Mesenchymal stem cell (in vitro differentiated cells and primary cell): ENCODE data around the gene SMOC2.

Experiments
- DNase-seq: peaks from one replicate; pipeline ENCODE4 v3.0.0-alpha.2; 2013
- H2AFZ ChIP-seq: one replicate; pipeline ENCODE4 v1.6.1; 2013; ENCODE audit warnings: low read depth, mild to moderate bottlenecking, control low read depth, inconsistent platforms, low read length, moderate library complexity
- H2AK5ac ChIP-seq: 2 replicates; pipeline ENCODE4 v1.6.1; 2013; ENCODE audit warnings: low read length, moderate library complexity, mild to moderate bottlenecking, inconsistent platforms; ENCODE audit not compliant: severe bottlenecking
- H2BK120ac ChIP-seq: one replicate; pipeline ENCODE4 v1.6.1; 2013; ENCODE audit warnings: low read depth, mild to moderate bottlenecking, inconsistent platforms, low read length, moderate library complexity
- H2BK12ac ChIP-seq, 2 experiments: one replicate each; pipeline ENCODE4 v1.6.1; 2013; ENCODE audit warnings: inconsistent platforms in 2 of 2, low read length in 2 of 2, mild to moderate bottlenecking in 2 of 2, moderate library complexity in 2 of 2, control low read depth in 1 of 2
- H2BK15ac ChIP-seq: one replicate; pipeline ENCODE4 v1.6.1; 2013; ENCODE audit warnings: mild to moderate bottlenecking, low read depth, inconsistent platforms; ENCODE audit not compliant: poor library complexity, severe bottlenecking
- H2BK5ac ChIP-seq: 2 replicates; pipeline ENCODE4 v1.6.1; 2013; ENCODE audit warnings: low read depth, mild to moderate bottlenecking, low read length, control low read depth, inconsistent platforms; ENCODE audit not compliant: poor library complexity, severe bottlenecking
- H3K14ac ChIP-seq, 2 experiments: one replicate each; pipeline ENCODE4 v1.6.1; 2013; ENCODE audit warnings: inconsistent platforms in 2 of 2, low read length in 2 of 2, control low read depth in 1 of 2, mild to moderate bottlenecking in 1 of 2, moderate library complexity in 1 of 2
- H3K18ac ChIP-seq, 2 experiments: one replicate each; pipeline ENCODE4 v1.6.1; 2013; ENCODE audit warnings: inconsistent platforms in 2 of 2, low read length in 2 of 2, control low read depth in 1 of 2, low read depth in 1 of 2, mild to moderate bottlenecking in 1 of 2
- H3K23ac ChIP-seq, 2 experiments: one replicate each; pipeline ENCODE4 v1.6.1; 2013; ENCODE audit warnings: inconsistent platforms in 2 of 2, low read length in 2 of 2, mild to moderate bottlenecking in 2 of 2, moderate library complexity in 2 of 2, control low read depth in 1 of 2
- H3K27ac ChIP-seq: 2 replicates; pipeline ENCODE4 v1.5.1; 2013; ENCODE audit warnings: mild to moderate bottlenecking, moderate library complexity, low read length, control low read depth, inconsistent platforms; ENCODE audit not compliant: poor library complexity, severe bottlenecking
- H3K27me3 ChIP-seq, 2 experiments: 2 replicates each; pipeline versions ENCODE4 v1.6.1 to v1.7.0; 2013; ENCODE audit warnings: low read length in 2 of 2, mild to moderate bottlenecking in 2 of 2, moderate library complexity in 2 of 2, control low read depth in 1 of 2, inconsistent platforms in 1 of 2; ENCODE audit not compliant: control insufficient read depth in 1 of 2, insufficient read depth in 1 of 2
- H3K36me3 ChIP-seq, 2 experiments: 2 replicates each; pipeline versions ENCODE4 v1.6.1 to v1.7.0; 2013; ENCODE audit warnings: low read length in 2 of 2, control low read depth in 1 of 2, inconsistent platforms in 1 of 2, low read depth in 1 of 2, mild to moderate bottlenecking in 1 of 2; ENCODE audit not compliant: insufficient read depth in 2 of 2, control insufficient read depth in 1 of 2
- H3K4ac ChIP-seq, 2 experiments: one replicate each; pipeline ENCODE4 v1.6.1; 2013; ENCODE audit warnings: inconsistent platforms in 2 of 2, low read length in 2 of 2, mild to moderate bottlenecking in 2 of 2, moderate library complexity in 2 of 2, control low read depth in 1 of 2, low read depth in 1 of 2
- H3K4me1 ChIP-seq: 2 replicates; pipeline ENCODE4 v1.6.1; 2013; ENCODE audit warnings: low read depth, low read length, control low read depth; ENCODE audit not compliant: control insufficient read depth, insufficient read depth
- H3K4me2 ChIP-seq: 2 replicates; pipeline ENCODE4 v1.6.1; 2013; ENCODE audit warnings: low read length, mild to moderate bottlenecking, inconsistent platforms; ENCODE audit not compliant: poor library complexity, severe bottlenecking
- H3K4me3 ChIP-seq, 2 experiments: 2 replicates each; pipeline versions ENCODE4 v1.5.1 to v1.7.0; 2013; ENCODE audit warnings: low read length in 2 of 2, mild to moderate bottlenecking in 2 of 2, control low read depth in 1 of 2, low read depth in 1 of 2; ENCODE audit not compliant: insufficient read depth in 1 of 2
- H3K79me1 ChIP-seq: replicated peaks from 2 replicates; pipeline ENCODE4 v1.6.1; 2013; ENCODE audit warnings: mild to moderate bottlenecking, control low read depth, low read length, inconsistent platforms; ENCODE audit not compliant: poor library complexity, severe bottlenecking
- H3K9ac ChIP-seq: 2 replicates; pipeline ENCODE4 v1.7.0; 2013; ENCODE audit warnings: mild to moderate bottlenecking, low read length, moderate library complexity
- H3K9me3 ChIP-seq: 2 replicates; pipeline ENCODE4 v1.7.0; 2013; ENCODE audit warnings: mild to moderate bottlenecking, low read length; ENCODE audit not compliant: control insufficient read depth
- H4K8ac ChIP-seq: one replicate; pipeline ENCODE4 v1.6.1; 2013; ENCODE audit warnings: inconsistent platforms, mild to moderate bottlenecking, low read length, moderate library complexity
- H4K91ac ChIP-seq: one replicate; pipeline ENCODE4 v1.6.1; 2013; ENCODE audit warnings: mild to moderate bottlenecking, low read length, inconsistent platforms
- WGBS: methylation state at CpG from one replicate; pipeline ENCODE4 v1.1.7; 2013; ENCODE audit warnings: mixed read lengths; 5-methylcytosine and 5-hydroxymethylcytosine counted together

Gene SMOC2

DNA sequence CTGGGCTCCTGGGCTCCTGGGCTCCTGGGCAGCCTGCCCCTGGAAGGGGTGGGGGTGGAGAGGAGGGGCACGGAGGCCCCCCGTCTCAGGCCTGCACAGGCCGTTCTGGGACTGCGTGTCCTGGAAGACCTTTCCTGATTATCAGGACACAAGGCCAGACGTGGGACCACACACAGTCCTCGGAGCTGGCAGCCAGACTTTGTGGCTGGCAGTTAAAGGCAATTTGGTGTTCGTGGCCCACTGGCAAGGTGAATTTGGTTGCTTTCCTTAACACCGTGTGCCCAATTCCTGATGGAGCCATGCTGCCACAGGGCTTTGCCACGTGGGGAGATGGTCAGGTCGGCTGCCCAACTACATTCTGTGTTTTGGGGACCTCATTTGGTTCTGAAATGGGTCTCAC lies 113.5 kb downstream of the SMOC2 start:
- no peaks in the 10 kb centered on the region for H3K9me3 ChIP-seq
- no peak overlapping the region for H3K4me2 ChIP-seq
- no peak overlapping the region for H2BK120ac ChIP-seq
- no peak overlapping the region for H2AFZ ChIP-seq
- no peak overlapping the region for H3K14ac ChIP-seq
- peaks cover 2% of the 10 kb centered on the region for H3K4me1 ChIP-seq
- H3K9ac ChIP-seq: no peak overlapping the region
- H2AK5ac ChIP-seq: no peak overlapping the region
- H3K79me1 ChIP-seq: no peaks in the 10 kb centered on the region
- H3K4ac ChIP-seq: no peak overlapping the region
- H3K27ac ChIP-seq: no peak overlapping the region
- no peak overlapping the region for H2BK15ac ChIP-seq
- H3K23ac ChIP-seq: no peak overlapping the region
- no peak for DNase-seq
- no peak overlapping the region for H3K4me3 ChIP-seq
- H3K18ac ChIP-seq: no peak overlapping the region
- H3K36me3 ChIP-seq: no peaks in the 10 kb centered on the region
- no peak overlapping the region for H2BK12ac ChIP-seq
- no peak overlapping the region for H4K8ac ChIP-seq
- no peak overlapping the region for H2BK5ac ChIP-seq
- no peak overlapping the region for H4K91ac ChIP-seq
- 66% methylated on average over 10 of the region's 10 CpGs for WGBS
- H3K27me3 ChIP-seq: no peaks in the 10 kb centered on the region

DNA sequence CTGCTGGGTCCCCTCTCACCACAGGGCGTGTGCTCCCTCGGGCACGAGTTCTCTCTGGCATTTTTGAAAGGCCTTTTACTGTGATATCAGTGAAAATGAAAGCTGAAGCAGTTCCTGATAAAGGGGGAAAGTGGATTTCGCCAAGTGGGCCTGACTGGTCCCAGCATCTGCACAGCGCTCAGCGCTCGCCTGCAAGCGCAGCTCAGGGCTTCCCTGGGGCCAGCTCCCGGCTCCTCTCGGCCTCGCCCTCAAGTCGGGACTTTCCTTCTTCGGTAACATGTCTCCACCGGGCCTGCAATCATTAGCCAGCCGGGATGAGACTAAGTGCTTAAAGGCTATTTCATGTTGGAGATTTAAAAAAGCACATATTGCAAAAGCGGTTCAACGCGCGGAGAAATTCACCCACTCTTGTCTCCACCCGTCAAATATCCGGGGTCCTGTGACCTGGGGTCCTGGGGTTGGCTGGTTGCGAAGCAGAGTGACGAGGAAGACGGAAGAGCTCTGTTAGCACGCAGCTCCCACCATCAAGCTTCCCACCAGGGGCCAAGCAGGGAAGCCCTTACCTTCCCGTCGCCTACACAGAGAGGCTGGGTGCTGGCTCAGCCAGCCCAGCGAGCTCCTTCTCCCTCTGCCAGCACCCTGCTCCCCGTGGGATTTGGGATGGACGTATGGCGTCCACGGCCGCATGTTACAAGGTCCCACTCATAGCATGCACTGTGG lies 114.1 kb downstream of the SMOC2 start:
- Histone ChIP-seq H2BK5ac (no peak overlapping the region), H3K9me3 (no peaks in the 10 kb centered on the region)
- 87% methylated on average over 33 of the region's 33 CpGs for WGBS

DNA sequence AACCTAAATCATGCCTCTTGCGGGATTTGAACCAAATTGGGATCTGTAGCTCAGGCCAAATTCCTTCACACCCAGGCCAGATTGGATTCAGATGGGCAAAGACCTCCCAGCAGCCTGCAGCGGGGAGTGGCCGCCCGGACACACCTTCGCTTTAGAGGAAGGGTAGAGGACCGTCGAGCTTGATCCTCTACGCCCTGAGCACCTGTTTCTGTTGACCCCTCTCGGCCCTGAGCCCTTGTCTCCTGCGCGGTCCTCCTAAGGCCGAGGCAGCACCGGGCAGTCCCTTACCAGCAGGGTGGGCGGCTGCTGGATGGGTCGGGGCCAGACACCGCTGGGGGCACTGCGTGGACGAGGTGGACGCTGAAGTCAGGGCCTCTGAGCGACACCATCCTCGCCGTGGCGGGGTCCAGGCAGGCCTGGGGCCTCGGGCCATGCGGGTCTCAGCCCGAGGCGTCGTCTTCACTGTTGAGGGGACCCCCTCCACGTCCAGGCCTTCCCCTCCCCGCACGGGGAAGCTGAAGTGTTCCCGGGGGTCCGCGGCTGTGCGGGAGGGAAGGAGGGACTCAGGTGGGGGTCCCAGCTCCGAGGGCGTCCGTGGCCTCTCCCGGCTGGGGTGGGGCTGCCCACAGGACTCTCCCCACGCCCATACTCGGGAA lies 114.8 kb downstream of the SMOC2 start:
- no peaks in the 10 kb centered on the region for H3K9me3 ChIP-seq
- H2BK120ac ChIP-seq: no peak overlapping the region
- no peak overlapping the region for H3K18ac ChIP-seq
- no peak overlapping the region for H2BK5ac ChIP-seq
- H3K27me3 ChIP-seq: no peaks in the 10 kb centered on the region
- H3K4me2 ChIP-seq: no peak overlapping the region
- 95% methylated on average over 40 of the region's 41 CpGs for WGBS
- no peak overlapping the region for H2AFZ ChIP-seq
- H2AK5ac ChIP-seq: no peak overlapping the region
- no peak overlapping the region for H4K8ac ChIP-seq
- H3K4me3 ChIP-seq: no peak overlapping the region
- no peak overlapping the region for H4K91ac ChIP-seq
- no peak overlapping the region for H3K9ac ChIP-seq
- no peak overlapping the region for H2BK12ac ChIP-seq
- H3K23ac ChIP-seq: no peak overlapping the region
- H2BK15ac ChIP-seq: no peak overlapping the region
- H3K27ac ChIP-seq: no peak overlapping the region
- H3K4me1 ChIP-seq: peaks cover 2% of the 10 kb centered on the region
- no peak overlapping the region for H3K4ac ChIP-seq
- no peaks in the 10 kb centered on the region for H3K79me1 ChIP-seq
- H3K14ac ChIP-seq: no peak overlapping the region
- H3K36me3 ChIP-seq: no peaks in the 10 kb centered on the region
- no peak for DNase-seq

More for the DNA sequence above, 114.1 kb downstream of the SMOC2 start:
- Histone ChIP-seq H3K4ac (no peak overlapping the region), H3K79me1 (no peaks in the 10 kb centered on the region), H3K4me1 (peaks cover 2% of the 10 kb centered on the region), H2BK120ac (no peak overlapping the region), H3K27me3 (no peaks in the 10 kb centered on the region), H3K4me3 (no peak overlapping the region), H3K36me3 (no peaks in the 10 kb centered on the region), H2AK5ac (no peak overlapping the region), H4K8ac (no peak overlapping the region), H3K18ac (no peak overlapping the region), H4K91ac (no peak overlapping the region), H3K4me2 (no peak overlapping the region), H3K14ac (no peak overlapping the region), H3K23ac (no peak overlapping the region), H2BK15ac (no peak overlapping the region), H2AFZ (no peak overlapping the region), H2BK12ac (no peak overlapping the region), H3K9ac (no peak overlapping the region), H3K27ac (no peak overlapping the region)
- DNase-seq: no peak

DNA sequence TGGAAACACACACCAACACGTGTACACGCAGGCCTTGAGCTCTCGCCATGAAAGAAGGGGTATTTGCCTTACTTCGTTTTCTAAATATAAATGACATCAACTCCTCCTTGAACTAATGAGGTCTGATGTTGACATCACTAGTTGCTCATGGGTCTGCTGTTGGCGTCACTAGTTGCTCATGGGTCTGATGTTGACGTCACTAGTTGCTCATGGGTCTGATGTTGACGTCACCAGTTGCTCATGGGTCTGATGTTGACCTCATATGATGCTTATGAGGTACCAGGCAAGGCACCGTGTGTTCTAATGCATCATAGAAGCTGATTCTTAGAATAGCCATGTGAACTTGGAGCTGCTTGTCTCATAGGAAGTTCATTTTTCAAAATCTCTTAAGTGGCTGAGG lies 116.5 kb downstream of the SMOC2 start:
- H4K91ac ChIP-seq: no peak overlapping the region
- H3K36me3 ChIP-seq: no peaks in the 10 kb centered on the region
- no peak overlapping the region for H3K27ac ChIP-seq
- DNase-seq: no peak
- H3K14ac ChIP-seq: no peak overlapping the region
- no peak overlapping the region for H3K4me3 ChIP-seq
- H3K23ac ChIP-seq: no peak overlapping the region
- no peak overlapping the region for H2BK5ac ChIP-seq
- no peaks in the 10 kb centered on the region for H3K27me3 ChIP-seq
- peaks cover 2% of the 10 kb centered on the region for H3K9me3 ChIP-seq
- H2BK120ac ChIP-seq: no peak overlapping the region
- no peak overlapping the region for H2AFZ ChIP-seq
- H2BK15ac ChIP-seq: no peak overlapping the region
- H2BK12ac ChIP-seq: no peak overlapping the region
- H3K18ac ChIP-seq: no peak overlapping the region
- no peaks in the 10 kb centered on the region for H3K79me1 ChIP-seq
- no peak overlapping the region for H4K8ac ChIP-seq
- no peak overlapping the region for H2AK5ac ChIP-seq
- no peak overlapping the region for H3K4me2 ChIP-seq
- no peak overlapping the region for H3K9ac ChIP-seq
- WGBS: 82% methylated on average over 8 of the region's 8 CpGs
- H3K4me1 ChIP-seq: peaks cover 2% of the 10 kb centered on the region
- H3K4ac ChIP-seq: no peak overlapping the region
